H1 (cell line): ENCODE results near the gene SH3PXD2B. TPM values are rescaled to one million over a fixed set of nuclear protein-coding genes. Genes with fewer than 3 reads are reported as not detected.

Experiments
- CTCF ChIA-PET: fragments of 300-600 bp; sonication (Branson Sonifier 250); formaldehyde crosslinking; loops from one replicate; lab custom pipeline; 2021; ENCODE audit not compliant: partially characterized antibody; lab: Charles Lee
- POLR2A ChIA-PET: fragments of 300-600 bp; sonication (Branson Sonifier 250); formaldehyde crosslinking; loops from one replicate; lab custom pipeline; 2021; ENCODE audit warnings: inconsistent platforms; ENCODE audit not compliant: partially characterized antibody; lab: Charles Lee
- DNase-seq, 2 experiments: peaks; one replicate each; pipeline versions ENCODE4 v3.0.0 to v3.0.0-alpha.2; 2010 to 2022; ENCODE audit warnings: low spot score in 2 of 2, low read depth in 1 of 2, mixed read lengths in 1 of 2
- FAIRE-seq: peaks from 2 replicates; lab custom pipeline; 2011; peaks lifted over from hg19 to GRCh38; lab: Jason Lieb, UNC
- H2AFZ ChIP-seq: 2 replicates; pipeline ENCODE4 v1.8.1; 2012; ENCODE audit warnings: low read length, inconsistent platforms
- H2AK5ac ChIP-seq: 2 replicates; pipeline ENCODE4 v1.6.1; 2013; ENCODE audit warnings: low read depth, low read length
- H2BK120ac ChIP-seq: replicated peaks from 2 replicates; pipeline ENCODE3; 2013; ENCODE audit warnings: low read depth, low read length, inconsistent platforms
- H2BK12ac ChIP-seq: 2 replicates; pipeline ENCODE4 v1.6.1; 2013; ENCODE audit warnings: low read depth, low read length
- H2BK15ac ChIP-seq: 2 replicates; pipeline ENCODE4 v1.6.1; 2013; ENCODE audit warnings: low read length
- H2BK20ac ChIP-seq: 2 replicates; pipeline ENCODE4 v1.6.1; 2013; ENCODE audit warnings: low read length
- H2BK5ac ChIP-seq: 2 replicates; pipeline ENCODE4 v1.6.1; 2013; ENCODE audit warnings: low read depth, low read length
- H3K14ac ChIP-seq: 2 replicates; pipeline ENCODE4 v1.6.1; 2013; ENCODE audit warnings: inconsistent platforms; ENCODE audit not compliant: insufficient read length
- H3K18ac ChIP-seq: 2 replicates; pipeline ENCODE4 v1.6.1; 2013; ENCODE audit warnings: low read length; ENCODE audit errors: extremely low read depth
- H3K23ac ChIP-seq: 2 replicates; pipeline ENCODE4 v1.6.1; 2013; ENCODE audit warnings: inconsistent platforms; ENCODE audit not compliant: insufficient read length
- H3K23me2 ChIP-seq: 2 replicates; pipeline ENCODE4 v1.6.1; 2013; ENCODE audit warnings: low read depth, low read length
- H3K27ac ChIP-seq: 2 replicates; pipeline ENCODE4 v1.6.1; 2011; ENCODE audit warnings: low read depth, low read length, inconsistent platforms
- H3K27me3 ChIP-seq, 4 experiments: replicated peaks in 1 of 4; 1 replicate in 1 of 4; 2 replicates in 3 of 4; pipeline versions ENCODE4 v1.6.1 to v1.8.1; 2011 to 2013; ENCODE audit warnings: low read length in 3 of 4, mild to moderate bottlenecking in 3 of 4, inconsistent platforms in 2 of 4, mixed read lengths in 2 of 4, moderate library complexity in 1 of 4; ENCODE audit not compliant: control insufficient read depth in 3 of 4, insufficient read depth in 3 of 4; ENCODE audit errors: extremely low read depth in 1 of 4
- H3K36me3 ChIP-seq, 4 experiments: 2 replicates each; pipeline versions ENCODE4 v1.6.1 to v1.8.1; 2011 to 2013; ENCODE audit warnings: mild to moderate bottlenecking in 4 of 4, low read length in 3 of 4, moderate library complexity in 2 of 4, control low read depth in 1 of 4, inconsistent platforms in 1 of 4; ENCODE audit not compliant: insufficient read depth in 4 of 4, control insufficient read depth in 2 of 4
- H3K4ac ChIP-seq: replicated peaks from 2 replicates; pipeline ENCODE3; 2013; ENCODE audit warnings: low read length, low read depth, mixed read lengths, inconsistent platforms; ENCODE audit not compliant: insufficient read length
- H3K4me1 ChIP-seq, 4 experiments: replicated peaks in 1 of 4; 1 replicate in 1 of 4; 2 replicates in 3 of 4; pipeline versions ENCODE4 v1.6.1 to v1.8.1; 2011 to 2013; ENCODE audit warnings: low read length in 3 of 4, inconsistent platforms in 2 of 4, mixed read lengths in 1 of 4; ENCODE audit not compliant: insufficient read depth in 4 of 4, control insufficient read depth in 3 of 4
- H3K4me2 ChIP-seq, 2 experiments: 2 replicates each; pipeline versions ENCODE4 v1.6.1 to v1.8.1; 2011 to 2013; ENCODE audit warnings: low read depth in 2 of 2, low read length in 2 of 2, control low read depth in 1 of 2, inconsistent platforms in 1 of 2, mild to moderate bottlenecking in 1 of 2; ENCODE audit not compliant: insufficient read depth in 1 of 2
- H3K4me3 ChIP-seq, 4 experiments: fragments of 200-600, 300-600 bp in 1 of 4; sonication (generic), shearing (Covaris generic), sonication (Bioruptor Twin) in 1 of 4; 2 replicates each; pipeline versions ENCODE4 v1.5.1 to v1.8.1; 2011 to 2016; ENCODE audit warnings: low read length in 4 of 4, low read depth in 3 of 4, control low read depth in 2 of 4, inconsistent platforms in 2 of 4, mild to moderate bottlenecking in 2 of 4, mixed read lengths in 1 of 4, moderate library complexity in 1 of 4; ENCODE audit not compliant: insufficient read depth in 2 of 4; ENCODE audit errors: extremely low read depth in 1 of 4
- H3K56ac ChIP-seq: replicated peaks from 2 replicates; pipeline ENCODE3; 2013; ENCODE audit warnings: low read depth, mild to moderate bottlenecking, mixed read lengths, low read length, inconsistent platforms; ENCODE audit not compliant: insufficient read length
- H3K79me1 ChIP-seq: 2 replicates; pipeline ENCODE4 v1.6.1; 2013; ENCODE audit warnings: low read depth, low read length, control low read depth
- H3K79me2 ChIP-seq, 2 experiments: 2 replicates each; pipeline versions ENCODE4 v1.6.1 to v1.8.1; 2012 to 2013; ENCODE audit warnings: low read length in 2 of 2, mild to moderate bottlenecking in 2 of 2, inconsistent platforms in 1 of 2; ENCODE audit not compliant: insufficient read depth in 2 of 2, control insufficient read depth in 1 of 2
- H3K9ac ChIP-seq, 4 experiments: replicated peaks in 1 of 4; 1 replicate in 1 of 4; 2 replicates in 3 of 4; pipeline versions ENCODE4 v1.6.1 to v1.8.1; 2011 to 2013; ENCODE audit warnings: low read depth in 3 of 4, low read length in 3 of 4, control low read depth in 2 of 4, mild to moderate bottlenecking in 2 of 4, moderate library complexity in 2 of 4, inconsistent platforms in 1 of 4; ENCODE audit errors: extremely low read depth in 1 of 4
- H3K9me3 ChIP-seq, 2 experiments: 2 replicates each; pipeline versions ENCODE4 v1.6.1 to v1.8.1; 2012 to 2013; ENCODE audit warnings: mild to moderate bottlenecking in 2 of 2, moderate library complexity in 2 of 2, control low read depth in 1 of 2, inconsistent platforms in 1 of 2, low read depth in 1 of 2, low read length in 1 of 2, mixed read lengths in 1 of 2; ENCODE audit not compliant: insufficient read depth in 2 of 2
- H4K20me1 ChIP-seq, 2 experiments: replicated peaks in 1 of 2; 2 replicates each; pipeline versions ENCODE3 to v1.8.1; 2011 to 2013; ENCODE audit warnings: inconsistent platforms in 2 of 2, low read length in 2 of 2, mild to moderate bottlenecking in 1 of 2; ENCODE audit not compliant: insufficient read depth in 2 of 2, control insufficient read depth in 1 of 2
- H4K5ac ChIP-seq: 2 replicates; pipeline ENCODE4 v1.6.1; 2013; ENCODE audit warnings: low read length, low read depth, mixed read lengths, inconsistent platforms; ENCODE audit not compliant: insufficient read length
- H4K8ac ChIP-seq: 2 replicates; pipeline ENCODE4 v1.8.0; 2013; ENCODE audit warnings: mild to moderate bottlenecking, moderate library complexity, low read length, inconsistent platforms; ENCODE audit not compliant: insufficient read depth; ENCODE audit errors: extremely low read depth
- H4K91ac ChIP-seq: replicated peaks from 2 replicates; pipeline ENCODE3; 2013; ENCODE audit warnings: low read length, mixed read lengths, inconsistent platforms; ENCODE audit not compliant: insufficient read length
- EZH2 ChIP-seq: fragments of 200-600 bp; sonication (generic); IDR thresholded peaks from 2 replicates; pipeline ENCODE4 v1.7.1; 2012; ENCODE audit warnings: low read depth, mild to moderate bottlenecking, moderate library complexity, low read length, inconsistent platforms; ENCODE audit not compliant: severe bottlenecking
- RBBP5 ChIP-seq: IDR thresholded peaks from 2 replicates; pipeline ENCODE4 v1.7.1; 2012; ENCODE audit warnings: low read depth, mild to moderate bottlenecking, inconsistent platforms, low read length, moderate library complexity, borderline replicate concordance
- WGBS, 2 experiments: shearing (Covaris generic) in 1 of 2; methylation state at CpG; one replicate each; pipeline versions ENCODE4 v1.1.6 to v1.1.7; 2013 to 2015; ENCODE audit warnings: low lambda C conversion rate in 2 of 2, mixed read lengths in 2 of 2, inconsistent platforms in 1 of 2, low coverage in 1 of 2, missing lambda C conversion rate in 1 of 2; ENCODE audit not compliant: insufficient replicate concordance in 2 of 2, insufficient coverage in 1 of 2, insufficient read length in 1 of 2; ENCODE audit errors: extremely low coverage in 1 of 2, missing lambda C conversion rate in 1 of 2; 5-methylcytosine and 5-hydroxymethylcytosine counted together
- polyA plus RNA-seq, 7 experiments: library from polyadenylated mRNA; depleted of rRNA in 3 of 7; stranded (reverse) in 5 of 7; unstranded in 2 of 7; fragments of >200 nt in 5 of 7; fragments of 200-250 nt in 2 of 7; gene quantifications; 1 replicate in 5 of 7; 2 replicates in 1 of 7; 4 replicates in 1 of 7; pipeline versions ENCODE4 v1.2.1 to v1.2.3, GENCODE V29; 2011 to 2013; ENCODE audit warnings: missing spikeins in 2 of 7, mixed read lengths in 2 of 7
- total RNA-seq: library from RNA; stranded (reverse); fragmentation: NEBNext Ultra II Directional; extraction: Animal tissue kit (Norgen Biotek cat#: 25700); gene quantifications from 2 replicates; pipeline ENCODE4 v1.2.1, GENCODE V29; 2021
- TF ChIP-seq, protein P1 (sequence below): IDR thresholded peaks from 2 replicates; pipeline ENCODE4 v1.6.1; 2012; ENCODE audit warnings: inconsistent platforms
- TF ChIP-seq, protein P2 (sequence below): IDR thresholded peaks from 2 replicates; pipeline ENCODE4 v1.6.1; 2012; ENCODE audit warnings: inconsistent platforms
- TF ChIP-seq, protein P3 (sequence below), 3 experiments: IDR thresholded peaks; 1 replicate in 2 of 3; 2 replicates in 1 of 3; pipeline versions ENCODE4 v1.5.1 to v1.6.1; 2011; ENCODE audit warnings: low read length in 3 of 3, mild to moderate bottlenecking in 3 of 3, inconsistent platforms in 2 of 3, low read depth in 1 of 3, moderate library complexity in 1 of 3; ENCODE audit not compliant: insufficient read depth in 1 of 3; ENCODE audit errors: control extremely low read depth in 1 of 3

The SH3PXD2B gene
- total and polyA plus RNA-seq, 2 of the 8 experiments (the other 6 are each of a cell fraction or from before 2014, with no cell fraction given): 32.9 to 72.9 TPM

DNA sequence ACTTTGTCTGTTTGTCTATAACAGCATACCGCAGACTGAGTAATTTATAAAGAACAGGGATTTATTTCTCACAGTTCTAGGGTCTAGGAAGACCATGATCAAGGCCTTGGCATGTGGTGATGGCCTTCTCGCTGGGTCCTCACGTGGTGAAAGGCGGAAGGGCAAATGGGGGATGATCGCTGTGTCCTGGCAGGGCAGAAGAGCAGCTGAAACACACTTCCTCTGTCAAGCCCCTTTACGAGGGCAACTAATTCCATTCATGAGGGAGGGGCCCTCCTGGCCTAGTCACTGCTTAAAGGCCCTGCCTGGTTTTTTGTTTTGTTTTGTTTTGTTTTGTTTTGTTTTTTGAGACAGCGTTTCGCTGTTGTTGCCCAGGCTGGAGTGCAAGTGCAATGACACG is 128.9 kb downstream of the SH3PXD2B start:
- CTCF ChIA-PET: interaction anchor here (2.1 kb wide), 1 partner anchor 9 kb away, joined by 6 read pairs; no protein-coding TSS in a partner anchor
- WGBS, 2 experiments: 87% methylated on average over 8 of the region's 9 CpGs; no CpG with 5 or more reads in 1 of the 2 experiments
- H3K9ac ChIP-seq: no peak overlapping the region
- TF ChIP-seq, protein P1, sequence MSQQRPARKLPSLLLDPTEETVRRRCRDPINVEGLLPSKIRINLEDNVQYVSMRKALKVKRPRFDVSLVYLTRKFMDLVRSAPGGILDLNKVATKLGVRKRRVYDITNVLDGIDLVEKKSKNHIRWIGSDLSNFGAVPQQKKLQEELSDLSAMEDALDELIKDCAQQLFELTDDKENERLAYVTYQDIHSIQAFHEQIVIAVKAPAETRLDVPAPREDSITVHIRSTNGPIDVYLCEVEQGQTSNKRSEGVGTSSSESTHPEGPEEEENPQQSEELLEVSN: no peak
- TF ChIP-seq EZH2: no peak
- no peak for TF ChIP-seq RBBP5
- TF ChIP-seq, protein P2, sequence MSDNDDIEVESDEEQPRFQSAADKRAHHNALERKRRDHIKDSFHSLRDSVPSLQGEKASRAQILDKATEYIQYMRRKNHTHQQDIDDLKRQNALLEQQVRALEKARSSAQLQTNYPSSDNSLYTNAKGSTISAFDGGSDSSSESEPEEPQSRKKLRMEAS: 0 out of 2 replicates have a peak, but pooled peaks have one; percentile 20
- TF ChIP-seq, protein P3, sequence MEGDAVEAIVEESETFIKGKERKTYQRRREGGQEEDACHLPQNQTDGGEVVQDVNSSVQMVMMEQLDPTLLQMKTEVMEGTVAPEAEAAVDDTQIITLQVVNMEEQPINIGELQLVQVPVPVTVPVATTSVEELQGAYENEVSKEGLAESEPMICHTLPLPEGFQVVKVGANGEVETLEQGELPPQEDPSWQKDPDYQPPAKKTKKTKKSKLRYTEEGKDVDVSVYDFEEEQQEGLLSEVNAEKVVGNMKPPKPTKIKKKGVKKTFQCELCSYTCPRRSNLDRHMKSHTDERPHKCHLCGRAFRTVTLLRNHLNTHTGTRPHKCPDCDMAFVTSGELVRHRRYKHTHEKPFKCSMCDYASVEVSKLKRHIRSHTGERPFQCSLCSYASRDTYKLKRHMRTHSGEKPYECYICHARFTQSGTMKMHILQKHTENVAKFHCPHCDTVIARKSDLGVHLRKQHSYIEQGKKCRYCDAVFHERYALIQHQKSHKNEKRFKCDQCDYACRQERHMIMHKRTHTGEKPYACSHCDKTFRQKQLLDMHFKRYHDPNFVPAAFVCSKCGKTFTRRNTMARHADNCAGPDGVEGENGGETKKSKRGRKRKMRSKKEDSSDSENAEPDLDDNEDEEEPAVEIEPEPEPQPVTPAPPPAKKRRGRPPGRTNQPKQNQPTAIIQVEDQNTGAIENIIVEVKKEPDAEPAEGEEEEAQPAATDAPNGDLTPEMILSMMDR (IDR thresholded peaks at IDR 0.05; ENCODE audit: control extremely low read depth in 1 of 3, insufficient read depth in 1 of 3, low read depth in 1 of 3, low read length in 3 of 3): peak in 1 of 3 experiments; percentile 6; a peak in 1 of 4 replicates

More for the DNA sequence above, 128.9 kb downstream of the SH3PXD2B start:
- Histone ChIP-seq H3K4me1 (no peaks in the 10 kb centered on the region), H2AK5ac (no peak overlapping the region), H2BK12ac (no peak overlapping the region), H3K4ac (no peak overlapping the region), H3K9me3 (no peaks in the 10 kb centered on the region), H3K79me2 (no peaks in the 10 kb centered on the region), H3K23ac (no peak overlapping the region), H2BK120ac (no peak overlapping the region), H2BK5ac (no peak overlapping the region), H2AFZ (no peak overlapping the region), H3K4me3 (no peak overlapping the region), H3K36me3 (no peaks in the 10 kb centered on the region), H3K4me2 (no peak overlapping the region), H3K18ac (no peak overlapping the region), H3K56ac (no peak overlapping the region), H3K14ac (no peak overlapping the region), H3K23me2 (no peaks in the 10 kb centered on the region; the same call in 1 of the 2 replicates), H2BK15ac (no peak overlapping the region), H4K8ac (no peak overlapping the region), H4K91ac (no peak overlapping the region), H3K79me1 (no peaks in the 10 kb centered on the region), H4K5ac (no peak overlapping the region), H4K20me1 (no peaks in the 10 kb centered on the region), H2BK20ac (no peak overlapping the region), H3K27me3 (no peaks in the 10 kb centered on the region), H3K27ac (no peak overlapping the region)
- POLR2A ChIA-PET: no interaction called here
- no peak for DNase-seq
- FAIRE-seq: no peak
